ENCODE measurements around the gene MTUS2.
"Not testable (repeated sequence)": the region's sequence is repeated elsewhere in the genome, so short reads cannot be mapped to it uniquely, and the experiment has no call there.

DNA sequence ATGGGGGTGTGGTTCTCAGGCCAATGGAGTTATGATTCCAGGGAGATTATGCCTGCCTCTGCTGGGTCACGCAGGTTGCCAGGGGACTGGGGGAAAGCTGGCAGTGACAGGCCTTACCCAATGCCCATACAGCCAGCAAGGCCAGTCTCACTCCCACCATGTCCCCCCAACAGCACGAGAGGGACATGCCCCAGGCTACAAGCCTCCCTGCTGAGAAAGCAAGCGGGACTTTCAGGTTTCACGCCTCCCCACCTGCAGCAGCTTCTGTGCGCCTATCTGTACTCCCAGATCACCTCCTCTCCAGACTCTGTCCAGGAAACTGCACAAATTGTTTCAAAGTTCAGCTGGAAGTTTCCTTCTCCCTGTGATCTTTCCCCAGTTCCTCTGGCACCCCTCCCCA lies 391.0 kb downstream of the MTUS2 start:
- TF ChIP-seq, protein P1, sequence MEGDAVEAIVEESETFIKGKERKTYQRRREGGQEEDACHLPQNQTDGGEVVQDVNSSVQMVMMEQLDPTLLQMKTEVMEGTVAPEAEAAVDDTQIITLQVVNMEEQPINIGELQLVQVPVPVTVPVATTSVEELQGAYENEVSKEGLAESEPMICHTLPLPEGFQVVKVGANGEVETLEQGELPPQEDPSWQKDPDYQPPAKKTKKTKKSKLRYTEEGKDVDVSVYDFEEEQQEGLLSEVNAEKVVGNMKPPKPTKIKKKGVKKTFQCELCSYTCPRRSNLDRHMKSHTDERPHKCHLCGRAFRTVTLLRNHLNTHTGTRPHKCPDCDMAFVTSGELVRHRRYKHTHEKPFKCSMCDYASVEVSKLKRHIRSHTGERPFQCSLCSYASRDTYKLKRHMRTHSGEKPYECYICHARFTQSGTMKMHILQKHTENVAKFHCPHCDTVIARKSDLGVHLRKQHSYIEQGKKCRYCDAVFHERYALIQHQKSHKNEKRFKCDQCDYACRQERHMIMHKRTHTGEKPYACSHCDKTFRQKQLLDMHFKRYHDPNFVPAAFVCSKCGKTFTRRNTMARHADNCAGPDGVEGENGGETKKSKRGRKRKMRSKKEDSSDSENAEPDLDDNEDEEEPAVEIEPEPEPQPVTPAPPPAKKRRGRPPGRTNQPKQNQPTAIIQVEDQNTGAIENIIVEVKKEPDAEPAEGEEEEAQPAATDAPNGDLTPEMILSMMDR (IDR thresholded peaks at IDR 0.05), result not testable (repeated sequence)
- TF ChIP-seq POLR2A (IDR thresholded peaks at IDR 0.05), result not testable (repeated sequence)

Measured in suprapubic skin (tissue), 3 donors.